Spleen (tissue), 11 donors: ENCODE measurements around the gene WNK2. TPM values are rescaled to one million over a fixed set of nuclear protein-coding genes. Genes with fewer than 3 reads are reported as not detected.
A peak's percentile ranks its signal among the peaks of the same experiment; 100 is the strongest.

Experiments used
- DNase-seq: peaks from one replicate; pipeline ENCODE4 v3.0.0-alpha.2; 2020
- H3K27ac ChIP-seq, 8 donors: fragments of 200-600 bp; sonication (generic) in 7 of 8; 1 replicate in 4 of 8; 2 replicates in 4 of 8; pipeline versions ENCODE4 v1.5.0 to v1.8.0; 2016 to 2021; ENCODE audit warnings: inconsistent platforms in 4 of 8, mild to moderate bottlenecking in 4 of 8, moderate library complexity in 1 of 8
- H3K27me3 ChIP-seq, 7 donors: fragments of 200-600 bp; sonication (generic) in 6 of 7; replicated peaks in 1 of 7; 1 replicate in 4 of 7; 2 replicates in 3 of 7; pipeline versions ENCODE4 v1.5.0 to v1.8.0; 2016 to 2021; ENCODE audit warnings: inconsistent platforms in 3 of 7, mild to moderate bottlenecking in 1 of 7
- H3K36me3 ChIP-seq, 6 donors: fragments of 200-600 bp; sonication (generic) in 5 of 6; 1 replicate in 4 of 6; 2 replicates in 2 of 6; pipeline versions ENCODE4 v1.5.0 to v1.8.0; 2016 to 2021; ENCODE audit warnings: inconsistent platforms in 2 of 6
- H3K4me1 ChIP-seq, 6 donors: fragments of 200-600 bp; sonication (generic) in 5 of 6; 1 replicate in 3 of 6; 2 replicates in 3 of 6; pipeline versions ENCODE4 v1.5.0 to v1.8.0; 2016 to 2021; ENCODE audit warnings: inconsistent platforms in 3 of 6
- H3K4me3 ChIP-seq, 8 donors: fragments of 200-600 bp; sonication (generic) in 7 of 8; 1 replicate in 4 of 8; 2 replicates in 4 of 8; pipeline versions ENCODE4 v1.5.0 to v1.8.0; 2016 to 2021; ENCODE audit warnings: inconsistent platforms in 4 of 8, mild to moderate bottlenecking in 4 of 8, moderate library complexity in 2 of 8
- H3K9me3 ChIP-seq, 8 donors: fragments of 200-600 bp; sonication (generic) in 7 of 8; 1 replicate in 4 of 8; 2 replicates in 4 of 8; pipeline versions ENCODE4 v1.5.0 to v1.8.0; 2016 to 2021; ENCODE audit warnings: inconsistent platforms in 4 of 8
- CTCF ChIP-seq, 11 experiments: fragments of 200-600 bp in 7 of 11; fragments of 450-650 bp in 4 of 11; sonication (generic) in 4 of 11; IDR thresholded peaks in 8 of 11; conservative IDR thresholded peaks in 3 of 11; 1 replicate in 7 of 11; 2 replicates in 4 of 11; pipeline versions ENCODE4 v1.4.0 to v1.8.0; 2016 to 2021; ENCODE audit warnings: antibody characterized with exemption in 11 of 11, inconsistent platforms in 4 of 11, mild to moderate bottlenecking in 1 of 11
- POLR2A ChIP-seq, 3 donors: fragments of 450-650 bp; IDR thresholded peaks; one replicate each; pipeline ENCODE4 v1.5.1; 2017; ENCODE audit warnings: antibody characterized with exemption in 3 of 3, mild to moderate bottlenecking in 1 of 3
- POLR2AphosphoS5 ChIP-seq, 3 donors: sonication (generic); formaldehyde crosslinking; IDR thresholded peaks; one replicate each; pipeline ENCODE4 v1.5.1; 2017; ENCODE audit warnings: antibody characterized with exemption in 3 of 3
- WGBS, 5 donors: extraction: QIAGEN DNeasy Blood & Tissue Kit in 3 of 5; methylation state at CpG; one replicate each; pipeline versions ENCODE4 v1.1.5 to v1.1.7; 2013 to 2018; 5-methylcytosine and 5-hydroxymethylcytosine counted together
- intact Hi-C: fragments of 100-400 bp; cut with DNase I; formaldehyde crosslinking; loops from one replicate; pipeline ENCODE4 v1.15.0; 2023; ENCODE audit warnings: low total_unique reads
- polyA plus RNA-seq, 3 donors: library from polyadenylated mRNA; stranded (reverse); fragments of 200-250 nt; gene quantifications; one replicate each; pipeline ENCODE4 v1.2.1, GENCODE V29; 2013
- total RNA-seq, 7 donors: library from RNA; depleted of rRNA in 3 of 7; stranded (reverse); fragments of >200 nt in 3 of 7; fragmentation: NEBNext Ultra II Directional in 4 of 7; extraction: Animal tissue kit (Norgen Biotek cat#: 25700) in 4 of 7; gene quantifications; one replicate each; pipeline versions ENCODE4 v1.1.0 to v1.2.1, GENCODE V29; 2016 to 2021
- donor health status: healthy with polysubstance abuse.
- donor health status: DM: no; HTN: no; CAD: no; lungs with moderate emphysema.
- donor health status: DM: no; HTN: no; CAD: no.
- donor health status: Bipolar disorder and iron deficiency.
- donor health status: healthy.
- donor health status: DM: no; HTN: no; CAD: no.
- donor health status: DM: yes; HTN: yes; CAD: no.

WNK2 gene
- total and polyA plus RNA-seq, 10 donors: 1.8 to 20.0 (median 7.3) TPM

- TF ChIP-seq POLR2AphosphoS5 (IDR thresholded peaks at IDR 0.05) (no peak), CTCF (IDR thresholded peaks at IDR 0.05 in 8 of 11, conservative IDR thresholded peaks at IDR 0.05 in 3 of 11) (no peak), POLR2A (IDR thresholded peaks at IDR 0.05) (no peak)
- no peak overlapping the region for H3K27ac ChIP-seq
- WGBS, 5 donors: 86 to 93% (median 92%) methylated on average over 40 to 43 of the region's 43 CpGs
- intact Hi-C loops: no loop called here
- H3K4me1 ChIP-seq: peaks cover 0 to 13% (median 8%) of the 10 kb centered on the region in 6 donors
- peak; percentile 71 for DNase-seq
- peaks cover 0 to 21% (median 0%) of the 10 kb centered on the region in 7 donors for H3K27me3 ChIP-seq
- H3K36me3 ChIP-seq: no peaks in the 10 kb centered on the region
- H3K4me3 ChIP-seq: no peak overlapping the region
- no peaks in the 10 kb centered on the region for H3K9me3 ChIP-seq
Observed at GRCh38 chr9:93292664-93293328, 108.9 kb downstream of the WNK2 start.

- Histone ChIP-seq H3K36me3 (no peaks in the 10 kb centered on the region), H3K4me3 (no peak overlapping the region), H3K27me3 (peaks cover 0 to 22% (median 0%) of the 10 kb centered on the region in 7 donors), H3K27ac (no peak overlapping the region), H3K9me3 (no peaks in the 10 kb centered on the region), H3K4me1 (peaks cover 0 to 13% (median 8%) of the 10 kb centered on the region in 6 donors)
- 82 to 92% (median 87%) methylated on average over 9 of the region's 9 CpGs for WGBS, 5 donors
- DNase-seq: peak; percentile 36
- no peak for TF ChIP-seq POLR2A (IDR thresholded peaks at IDR 0.05)
- TF ChIP-seq POLR2AphosphoS5 (IDR thresholded peaks at IDR 0.05): no peak
- intact Hi-C loops: no loop called here
Observed at GRCh38 chr9:93294011-93294410, 110.1 kb downstream of the WNK2 start.

- Histone ChIP-seq H3K27me3 (peaks cover 0 to 17% (median 0%) of the 10 kb centered on the region in 7 donors), H3K4me3 (no peak overlapping the region), H3K4me1 (peaks cover 0 to 13% (median 8%) of the 10 kb centered on the region in 6 donors), H3K27ac (peak overlapping the region in 1 of 8 donors; percentile 9), H3K36me3 (no peaks in the 10 kb centered on the region), H3K9me3 (no peaks in the 10 kb centered on the region)
- 70 to 84% (median 78%) methylated on average over 10 to 12 of the region's 12 CpGs for WGBS, 5 donors
- no peak for TF ChIP-seq CTCF (IDR thresholded peaks at IDR 0.05 in 8 of 11, conservative IDR thresholded peaks at IDR 0.05 in 3 of 11)
- TF ChIP-seq POLR2AphosphoS5 (IDR thresholded peaks at IDR 0.05): peak in 1 of 3 donors; percentile 13
- peak; percentile 74 for DNase-seq
- intact Hi-C loops: no loop called here
Observed at GRCh38 chr9:93295031-93295430, 111.1 kb downstream of the WNK2 start.

DNA sequence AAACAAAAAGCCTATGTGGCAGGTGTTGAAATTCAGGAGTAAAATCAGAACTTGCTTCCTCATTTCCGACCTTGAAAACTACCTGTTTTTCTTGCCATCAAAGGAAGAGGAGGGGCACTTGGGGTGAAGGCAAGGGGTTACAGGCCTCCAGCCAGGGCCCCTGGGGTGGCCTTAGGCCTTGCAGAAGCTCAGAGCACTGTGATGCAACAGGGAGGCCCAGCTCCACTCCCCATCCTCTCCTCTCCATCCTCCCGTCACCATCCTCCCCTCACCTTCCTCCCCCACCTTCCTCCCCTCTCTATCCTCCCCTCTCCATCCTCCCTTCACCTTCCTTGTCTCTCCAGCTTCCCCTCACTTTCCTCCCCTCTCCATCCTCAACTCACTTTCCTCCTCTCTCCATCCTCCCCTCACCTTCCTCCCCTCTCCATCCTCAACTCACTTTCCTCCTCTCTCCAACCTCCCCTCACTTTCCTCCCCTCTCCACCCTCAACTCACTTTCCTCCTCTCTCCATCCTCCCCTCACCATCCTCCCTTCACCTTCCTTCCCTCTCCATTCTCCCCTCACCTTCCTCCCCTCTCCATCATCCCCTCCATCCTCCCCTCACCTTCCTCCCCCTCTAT, 111.6 kb downstream of the WNK2 start:
- peak; percentile 74 for DNase-seq
- peaks cover 0 to 17% (median 0%) of the 10 kb centered on the region in 7 donors for H3K27me3 ChIP-seq
- TF ChIP-seq CTCF (IDR thresholded peaks at IDR 0.05 in 8 of 11, conservative IDR thresholded peaks at IDR 0.05 in 3 of 11): no peak
- no peak for TF ChIP-seq POLR2A (IDR thresholded peaks at IDR 0.05)
- no peak for TF ChIP-seq POLR2AphosphoS5 (IDR thresholded peaks at IDR 0.05)
- intact Hi-C loops: no loop called here
- no peak overlapping the region for H3K4me3 ChIP-seq
- peak overlapping the region in 2 of 8 donors; percentile 9 to 18 for H3K27ac ChIP-seq
- no peaks in the 10 kb centered on the region for H3K36me3 ChIP-seq
- H3K9me3 ChIP-seq: no peaks in the 10 kb centered on the region
- peaks cover 0 to 14% (median 9%) of the 10 kb centered on the region in 6 donors for H3K4me1 ChIP-seq
- 29 to 46% (median 33%) methylated on average over 2 of the region's 2 CpGs for WGBS, 5 donors
